Breast epithelium (tissue), 4 donors: ENCODE data around the gene ASPA. TPM values are rescaled to one million over a fixed set of nuclear protein-coding genes. Genes with fewer than 3 reads are reported as not detected.

Source experiments
- DNase-seq, 2 donors: peaks; one replicate each; pipeline ENCODE4 v3.0.0-alpha.2; 2019; ENCODE audit warnings: low spot score in 2 of 2
- H3K27ac ChIP-seq, 2 donors: fragments of 200-600 bp; sonication (generic) in 1 of 2; one replicate each; pipeline ENCODE4 v1.5.1; 2016 to 2019; ENCODE audit warnings: mild to moderate bottlenecking in 1 of 2
- H3K27me3 ChIP-seq, 2 donors: fragments of 200-600 bp; sonication (generic) in 1 of 2; one replicate each; pipeline versions ENCODE4 v1.5.1 to v1.6.0; 2017 to 2019; ENCODE audit warnings: control low read depth in 1 of 2, mild to moderate bottlenecking in 1 of 2
- H3K36me3 ChIP-seq: fragments of 200-600 bp; one replicate; pipeline ENCODE4 v1.5.1; 2019
- H3K4me1 ChIP-seq, 2 donors: fragments of 200-600 bp; sonication (generic); one replicate each; pipeline ENCODE4 v1.5.1; 2016 to 2019; ENCODE audit warnings: control low read depth in 1 of 2
- H3K4me3 ChIP-seq, 3 donors: fragments of 200-600 bp; sonication (generic); 1 replicate in 2 of 3; 2 replicates in 1 of 3; pipeline ENCODE4 v1.5.1; 2016 to 2019; ENCODE audit warnings: mild to moderate bottlenecking in 3 of 3, moderate library complexity in 2 of 3
- H3K9me3 ChIP-seq, 2 donors: fragments of 200-600 bp; sonication (generic) in 1 of 2; one replicate each; pipeline ENCODE4 v1.5.1; 2016 to 2019; ENCODE audit warnings: control low read depth in 1 of 2
- CTCF ChIP-seq, 3 donors: fragments of 450-650 bp; IDR thresholded peaks; one replicate each; pipeline ENCODE4 v1.5.1; 2016 to 2017; ENCODE audit warnings: antibody characterized with exemption in 3 of 3, mild to moderate bottlenecking in 3 of 3, moderate library complexity in 3 of 3
- POLR2A ChIP-seq: fragments of 450-650 bp; IDR thresholded peaks from one replicate; pipeline ENCODE4 v1.6.1; 2016; ENCODE audit warnings: antibody characterized with exemption, mild to moderate bottlenecking, moderate library complexity
- POLR2AphosphoS5 ChIP-seq, 3 donors: sonication (generic); formaldehyde crosslinking; IDR thresholded peaks; one replicate each; pipeline ENCODE4 v1.6.1; 2017; ENCODE audit warnings: antibody characterized with exemption in 3 of 3
- intact Hi-C: fragments of 100-400 bp; cut with DNase I; formaldehyde crosslinking; loops from one replicate; pipeline ENCODE4 v1.15.1; 2023; ENCODE audit warnings: low total_unique reads
- total RNA-seq, 3 donors: library from RNA; depleted of rRNA; stranded (reverse); fragments of >200 nt; gene quantifications; one replicate each; pipeline ENCODE4 v1.1.0, GENCODE V29; 2016

Gene ASPA
- total RNA-seq, 3 donors from 2014 or later = 0.98 to 3.8 (median 1.6) TPM

DNA sequence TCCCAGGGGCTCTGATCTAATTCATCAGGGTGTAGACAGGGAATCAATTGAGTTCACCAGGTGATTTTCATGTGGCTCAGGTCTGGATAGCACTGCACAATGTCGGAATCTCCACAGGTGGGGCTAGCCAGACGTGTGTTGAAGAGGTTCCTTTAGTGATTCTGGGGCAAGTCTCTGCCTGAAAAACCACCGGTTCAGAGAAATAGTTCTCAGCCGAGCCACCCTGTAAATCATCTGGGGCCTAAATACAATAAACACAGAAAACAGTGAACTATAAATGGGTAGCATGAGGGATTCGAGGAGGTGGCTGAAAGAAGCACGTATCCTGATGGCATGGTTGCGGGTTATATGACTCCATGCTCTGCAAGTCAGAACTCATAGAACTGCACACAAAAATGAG is 21.3 kb downstream of the ASPA start:
- Histone ChIP-seq H3K4me1 (no peaks in the 10 kb centered on the region), H3K9me3 (peaks cover 0 to 4% of the 10 kb centered on the region in 2 donors), H3K36me3 (no peaks in the 10 kb centered on the region), H3K27ac (no peak overlapping the region), H3K27me3 (no peaks in the 10 kb centered on the region), H3K4me3 (no peak overlapping the region)
- no peak for TF ChIP-seq POLR2A
- no peak for TF ChIP-seq POLR2AphosphoS5 (IDR thresholded peaks at IDR 0.05)
- no peak for TF ChIP-seq CTCF (IDR thresholded peaks at IDR 0.05)
- no peak for DNase-seq
- intact Hi-C loops = no loop called here

GRCh38 chr17:3501344-3501743 is 25.5 kb downstream of the ASPA start:
- TF ChIP-seq CTCF (IDR thresholded peaks at IDR 0.05) (no peak), POLR2AphosphoS5 (IDR thresholded peaks at IDR 0.05) (no peak), POLR2A (no peak)
- Histone ChIP-seq H3K27ac (no peak overlapping the region), H3K4me1 (no peaks in the 10 kb centered on the region), H3K4me3 (no peak overlapping the region), H3K9me3 (peaks cover 0 to 4% of the 10 kb centered on the region in 2 donors), H3K27me3 (no peaks in the 10 kb centered on the region), H3K36me3 (no peaks in the 10 kb centered on the region)
- intact Hi-C loops = no loop called here
- DNase-seq = no peak

DNA sequence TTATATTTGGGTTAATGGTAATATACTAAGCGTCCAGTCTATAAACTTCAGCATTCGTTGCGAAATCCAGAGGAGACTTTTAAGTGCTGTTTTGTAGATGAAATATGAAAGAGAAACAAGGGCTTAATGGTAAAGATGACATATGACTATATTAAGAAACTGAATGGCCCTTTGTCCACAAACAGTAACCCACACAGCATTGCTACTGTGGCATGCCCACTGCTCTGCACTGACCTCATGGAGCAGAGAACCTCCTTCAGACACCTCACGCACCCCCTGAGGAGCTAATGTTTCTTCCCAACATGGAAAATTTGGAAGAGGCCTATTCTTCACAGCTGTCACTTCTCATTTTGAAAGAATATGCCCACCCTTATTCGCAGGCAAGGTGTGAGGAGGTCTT is 26.7 kb downstream of the ASPA start:
- Histone ChIP-seq H3K27ac (no peak overlapping the region), H3K4me3 (no peak overlapping the region), H3K9me3 (peaks cover 0 to 4% of the 10 kb centered on the region in 2 donors), H3K27me3 (no peaks in the 10 kb centered on the region), H3K4me1 (no peaks in the 10 kb centered on the region), H3K36me3 (no peaks in the 10 kb centered on the region)
- no peak for DNase-seq
- no peak for TF ChIP-seq POLR2AphosphoS5 (IDR thresholded peaks at IDR 0.05)
- no peak for TF ChIP-seq POLR2A
- no peak for TF ChIP-seq CTCF (IDR thresholded peaks at IDR 0.05)
- intact Hi-C loops = no loop called here

- intact Hi-C loops = no loop called here
- H3K27ac ChIP-seq = no peak overlapping the region
- no peak overlapping the region for H3K4me3 ChIP-seq
Observed at GRCh38 chr17:3503285-3503684, 27.5 kb downstream of the ASPA start.

DNA sequence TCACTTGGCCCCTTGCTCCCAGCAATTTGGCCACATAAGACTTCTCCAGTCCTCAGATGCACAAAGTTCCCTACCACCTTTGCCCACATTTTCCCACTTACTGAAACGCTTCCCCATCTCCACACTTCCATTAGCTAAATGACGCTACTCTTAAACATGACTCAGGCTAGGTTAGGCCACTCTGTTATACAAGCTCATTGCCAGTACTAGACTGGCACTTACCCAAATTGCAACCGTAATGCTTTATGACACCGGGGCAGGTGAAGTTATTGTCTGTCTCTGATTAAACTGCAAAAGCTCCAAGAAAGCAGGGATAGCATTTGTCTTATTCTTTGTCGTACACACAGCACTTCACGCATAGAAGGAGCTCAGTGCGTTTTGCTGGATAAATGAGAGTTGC is 29.2 kb downstream of the ASPA start:
- no peak for TF ChIP-seq CTCF (IDR thresholded peaks at IDR 0.05)
- no peak for TF ChIP-seq POLR2A
- no peak for TF ChIP-seq POLR2AphosphoS5 (IDR thresholded peaks at IDR 0.05)
- Histone ChIP-seq H3K4me1 (no peaks in the 10 kb centered on the region), H3K27ac (no peak overlapping the region), H3K36me3 (no peaks in the 10 kb centered on the region), H3K9me3 (peaks cover 0 to 4% of the 10 kb centered on the region in 2 donors), H3K4me3 (no peak overlapping the region), H3K27me3 (no peaks in the 10 kb centered on the region)
- intact Hi-C loops = no loop called here
- no peak for DNase-seq

More at GRCh38 chr17:3503285-3503684, 27.5 kb downstream of the ASPA start:
- H3K9me3 ChIP-seq = peaks cover 0 to 4% of the 10 kb centered on the region in 2 donors
- TF ChIP-seq POLR2AphosphoS5 (IDR thresholded peaks at IDR 0.05) = no peak
- TF ChIP-seq CTCF (IDR thresholded peaks at IDR 0.05) = no peak
- no peak for TF ChIP-seq POLR2A
- H3K27me3 ChIP-seq = no peaks in the 10 kb centered on the region
- H3K4me1 ChIP-seq = no peaks in the 10 kb centered on the region
- no peak for DNase-seq
- no peaks in the 10 kb centered on the region for H3K36me3 ChIP-seq
